NCI-H460 (cell line): ENCODE results near the gene DSP. TPM values are rescaled to one million over a fixed set of nuclear protein-coding genes. Genes with fewer than 3 reads are reported as not detected.

Experiments
- DNase-seq: peaks from one replicate; pipeline ENCODE4 v3.0.0-alpha.2; 2016; ENCODE audit warnings: low read depth; ENCODE audit errors: extremely low read depth
- total RNA-seq: library from RNA; depleted of rRNA; stranded (reverse); fragments of >200 nt; shearing (Covaris generic); gene quantifications from 2 replicates; pipeline ENCODE4 v1.2.3, GENCODE V29; 2014

Gene DSP
- total RNA-seq, 1 experiment from 2014 or later = 0.07 TPM

- DNase-seq = no peak
These were observed 18.3 kb downstream of the DSP start for GRCh38 chr6:7559651-7560385.

- no peak for DNase-seq
These were observed 19.9 kb downstream of the DSP start for GRCh38 chr6:7561153-7561964.

GRCh38 chr6:7562769-7563168, 21.3 kb downstream of the DSP start:
- DNase-seq = no peak

- DNase-seq = no peak
These were observed 24.6 kb downstream of the DSP start for GRCh38 chr6:7566107-7566506.

GRCh38 chr6:7566617-7567173, 25.2 kb downstream of the DSP start:
- DNase-seq = no peak

GRCh38 chr6:7568021-7568420, 26.6 kb downstream of the DSP start:
- no peak for DNase-seq

- DNase-seq = no peak
These were observed 27.6 kb downstream of the DSP start for GRCh38 chr6:7569082-7569481.

- DNase-seq = no peak
These were observed 30.9 kb downstream of the DSP start for GRCh38 chr6:7572213-7572943.

GRCh38 chr6:7574500-7574899, 33.0 kb downstream of the DSP start:
- no peak for DNase-seq

GRCh38 chr6:7578516-7578915, 37.0 kb downstream of the DSP start:
- no peak for DNase-seq

- DNase-seq = no peak
These were observed 37.5 kb downstream of the DSP start for GRCh38 chr6:7578931-7579330.

- no peak for DNase-seq
These were observed 38.4 kb downstream of the DSP start for GRCh38 chr6:7579851-7580250.

GRCh38 chr6:7580537-7580926, 39.1 kb downstream of the DSP start:
- no peak for DNase-seq

GRCh38 chr6:7580927-7581618, 39.6 kb downstream of the DSP start:
- DNase-seq = no peak

- no peak for DNase-seq
These were observed 43.9 kb downstream of the DSP start for GRCh38 chr6:7585287-7585930.

GRCh38 chr6:7587631-7588100, 46.2 kb downstream of the DSP start:
- no peak for DNase-seq

GRCh38 chr6:7588506-7588905, 47.0 kb downstream of the DSP start:
- DNase-seq = no peak

GRCh38 chr6:7589221-7589620, 47.8 kb downstream of the DSP start:
- DNase-seq = no peak

GRCh38 chr6:7589949-7590917, 48.8 kb downstream of the DSP start, which contains the start of gene SNRNP48:
TSS of gene SNRNP48 (plus strand) at chr6:7590198. CDS start at chr6:7590258, 60 bp downstream.
- DNase-seq = peak; percentile 79
